Measurements from ENCODE around the gene SPG21. TPM values are rescaled to one million over a fixed set of nuclear protein-coding genes. Genes with fewer than 3 reads are reported as not detected.

The SPG21 gene
- polyA plus RNA-seq, 1 donor from 2014 or later: 67.7 TPM

DNA sequence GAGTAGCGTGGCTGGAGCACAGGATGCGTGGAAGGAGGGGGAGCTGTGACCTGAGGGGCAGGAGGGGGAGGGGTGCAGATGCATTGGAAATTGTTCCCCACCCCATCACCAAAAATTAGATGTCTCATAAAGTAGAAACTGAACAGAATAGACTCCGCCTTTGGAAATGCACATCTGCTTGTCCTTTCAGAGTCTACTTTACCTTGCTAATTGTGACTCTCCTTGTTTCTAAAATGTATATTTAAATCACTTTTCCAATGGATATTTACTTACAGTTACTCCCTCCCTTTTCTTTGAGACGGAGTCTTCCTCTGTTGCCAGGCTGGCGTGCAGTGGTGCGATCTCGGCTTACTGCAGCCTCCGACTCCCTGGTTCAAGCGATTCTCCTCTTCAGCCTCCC, 30.6 kb downstream of the SPG21 start:
- Histone ChIP-seq H3K9me2 (ENCODE audit: insufficient read depth, low read length) (no peaks in the 10 kb centered on the region), H3K27ac (ENCODE audit: low read length) (no peak overlapping the region), H4K20me1 (ENCODE audit: insufficient read depth) (no peaks in the 10 kb centered on the region), H2AFZ (ENCODE audit: low read depth, low read length) (no peak overlapping the region), H3K4me2 (ENCODE audit: low read length) (no peak overlapping the region), H3K9ac (ENCODE audit: low read length) (no peak overlapping the region), H3F3A (ENCODE audit: insufficient read depth, low read length, poor library complexity, severe bottlenecking) (no peaks in the 10 kb centered on the region), H3K27me3 (ENCODE audit: insufficient read depth, low read depth, low read length) (no peaks in the 10 kb centered on the region), H3K36me3 (ENCODE audit: insufficient read depth, low read length) (peaks cover 6% of the 10 kb centered on the region), H3K9me3 (ENCODE audit: low read length) (no peaks in the 10 kb centered on the region), H3K79me2 (replicated peaks; ENCODE audit: insufficient read depth, low read length) (no peaks in the 10 kb centered on the region), H3K4me3 (ENCODE audit: low read length) (no peak overlapping the region)
- TF ChIP-seq, protein P1, sequence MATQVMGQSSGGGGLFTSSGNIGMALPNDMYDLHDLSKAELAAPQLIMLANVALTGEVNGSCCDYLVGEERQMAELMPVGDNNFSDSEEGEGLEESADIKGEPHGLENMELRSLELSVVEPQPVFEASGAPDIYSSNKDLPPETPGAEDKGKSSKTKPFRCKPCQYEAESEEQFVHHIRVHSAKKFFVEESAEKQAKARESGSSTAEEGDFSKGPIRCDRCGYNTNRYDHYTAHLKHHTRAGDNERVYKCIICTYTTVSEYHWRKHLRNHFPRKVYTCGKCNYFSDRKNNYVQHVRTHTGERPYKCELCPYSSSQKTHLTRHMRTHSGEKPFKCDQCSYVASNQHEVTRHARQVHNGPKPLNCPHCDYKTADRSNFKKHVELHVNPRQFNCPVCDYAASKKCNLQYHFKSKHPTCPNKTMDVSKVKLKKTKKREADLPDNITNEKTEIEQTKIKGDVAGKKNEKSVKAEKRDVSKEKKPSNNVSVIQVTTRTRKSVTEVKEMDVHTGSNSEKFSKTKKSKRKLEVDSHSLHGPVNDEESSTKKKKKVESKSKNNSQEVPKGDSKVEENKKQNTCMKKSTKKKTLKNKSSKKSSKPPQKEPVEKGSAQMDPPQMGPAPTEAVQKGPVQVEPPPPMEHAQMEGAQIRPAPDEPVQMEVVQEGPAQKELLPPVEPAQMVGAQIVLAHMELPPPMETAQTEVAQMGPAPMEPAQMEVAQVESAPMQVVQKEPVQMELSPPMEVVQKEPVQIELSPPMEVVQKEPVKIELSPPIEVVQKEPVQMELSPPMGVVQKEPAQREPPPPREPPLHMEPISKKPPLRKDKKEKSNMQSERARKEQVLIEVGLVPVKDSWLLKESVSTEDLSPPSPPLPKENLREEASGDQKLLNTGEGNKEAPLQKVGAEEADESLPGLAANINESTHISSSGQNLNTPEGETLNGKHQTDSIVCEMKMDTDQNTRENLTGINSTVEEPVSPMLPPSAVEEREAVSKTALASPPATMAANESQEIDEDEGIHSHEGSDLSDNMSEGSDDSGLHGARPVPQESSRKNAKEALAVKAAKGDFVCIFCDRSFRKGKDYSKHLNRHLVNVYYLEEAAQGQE (IDR thresholded peaks at IDR 0.05; ENCODE audit: borderline replicate concordance): no peak
- TF ChIP-seq MXI1 (conservative IDR thresholded peaks at IDR 0.05; ENCODE audit: poor library complexity, severe bottlenecking) (no peak), RAD21 (conservative IDR thresholded peaks at IDR 0.05) (no peak), EZH2 (IDR thresholded peaks at IDR 0.05; ENCODE audit: borderline replicate concordance, insufficient read depth, low read length, poor library complexity, severe bottlenecking) (no peak), SMC3 (conservative IDR thresholded peaks at IDR 0.05; ENCODE audit: poor library complexity) (no peak), EP300 (conservative IDR thresholded peaks at IDR 0.05; ENCODE audit: poor library complexity, severe bottlenecking) (no peak), TAF1 (IDR thresholded peaks at IDR 0.05; ENCODE audit: low read depth) (no peak), POLR2AphosphoS5 (IDR thresholded peaks at IDR 0.05) (no peak)
- TF ChIP-seq, protein P2, sequence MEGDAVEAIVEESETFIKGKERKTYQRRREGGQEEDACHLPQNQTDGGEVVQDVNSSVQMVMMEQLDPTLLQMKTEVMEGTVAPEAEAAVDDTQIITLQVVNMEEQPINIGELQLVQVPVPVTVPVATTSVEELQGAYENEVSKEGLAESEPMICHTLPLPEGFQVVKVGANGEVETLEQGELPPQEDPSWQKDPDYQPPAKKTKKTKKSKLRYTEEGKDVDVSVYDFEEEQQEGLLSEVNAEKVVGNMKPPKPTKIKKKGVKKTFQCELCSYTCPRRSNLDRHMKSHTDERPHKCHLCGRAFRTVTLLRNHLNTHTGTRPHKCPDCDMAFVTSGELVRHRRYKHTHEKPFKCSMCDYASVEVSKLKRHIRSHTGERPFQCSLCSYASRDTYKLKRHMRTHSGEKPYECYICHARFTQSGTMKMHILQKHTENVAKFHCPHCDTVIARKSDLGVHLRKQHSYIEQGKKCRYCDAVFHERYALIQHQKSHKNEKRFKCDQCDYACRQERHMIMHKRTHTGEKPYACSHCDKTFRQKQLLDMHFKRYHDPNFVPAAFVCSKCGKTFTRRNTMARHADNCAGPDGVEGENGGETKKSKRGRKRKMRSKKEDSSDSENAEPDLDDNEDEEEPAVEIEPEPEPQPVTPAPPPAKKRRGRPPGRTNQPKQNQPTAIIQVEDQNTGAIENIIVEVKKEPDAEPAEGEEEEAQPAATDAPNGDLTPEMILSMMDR (IDR thresholded peaks at IDR 0.05; ENCODE audit: poor library complexity, severe bottlenecking): no peak

DNA sequence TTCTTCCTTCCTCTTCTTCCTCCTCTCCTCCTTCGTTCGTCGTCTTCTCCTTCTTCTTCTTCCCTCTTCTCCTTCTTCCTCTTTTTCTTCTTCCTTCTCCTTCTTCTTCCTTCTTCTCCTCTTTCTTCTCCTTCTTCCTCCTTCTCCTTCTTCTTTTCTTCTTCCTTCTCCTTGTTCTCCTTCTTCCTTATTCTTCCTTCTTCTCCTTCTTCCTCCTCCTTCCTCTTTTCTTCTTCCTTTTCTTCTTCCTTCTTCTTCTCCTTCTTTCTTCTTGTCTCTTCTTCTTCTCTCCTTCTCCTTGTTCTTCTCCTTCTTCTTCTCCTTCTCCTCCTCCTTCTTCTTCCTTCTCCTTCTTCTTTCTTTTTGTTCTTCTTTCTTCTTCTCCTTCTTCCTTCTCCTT, 35.3 kb downstream of the SPG21 start:
- Histone ChIP-seq H3K27ac (ENCODE audit: low read length) (no peak overlapping the region), H3K79me2 (replicated peaks; ENCODE audit: insufficient read depth, low read length) (no peaks in the 10 kb centered on the region), H3K4me2 (ENCODE audit: low read length) (no peak overlapping the region), H3K36me3 (ENCODE audit: insufficient read depth, low read length) (no peaks in the 10 kb centered on the region), H3K9me2 (ENCODE audit: insufficient read depth, low read length) (no peaks in the 10 kb centered on the region), H3K9ac (ENCODE audit: low read length) (no peak overlapping the region), H2AFZ (ENCODE audit: low read depth, low read length) (no peak overlapping the region), H3K4me3 (ENCODE audit: low read length) (no peak overlapping the region), H4K20me1 (ENCODE audit: insufficient read depth) (no peaks in the 10 kb centered on the region), H3K9me3 (ENCODE audit: low read length) (no peaks in the 10 kb centered on the region), H3K27me3 (ENCODE audit: insufficient read depth, low read depth, low read length) (no peaks in the 10 kb centered on the region), H3F3A (ENCODE audit: insufficient read depth, low read length, poor library complexity, severe bottlenecking) (no peaks in the 10 kb centered on the region)
- no peak for TF ChIP-seq TAF1 (IDR thresholded peaks at IDR 0.05; ENCODE audit: low read depth)
- TF ChIP-seq EZH2 (IDR thresholded peaks at IDR 0.05; ENCODE audit: borderline replicate concordance, insufficient read depth, low read length, poor library complexity, severe bottlenecking): no peak
- TF ChIP-seq, protein P2 (IDR thresholded peaks at IDR 0.05; ENCODE audit: poor library complexity, severe bottlenecking): no peak
- TF ChIP-seq, protein P1 (IDR thresholded peaks at IDR 0.05; ENCODE audit: borderline replicate concordance): no peak
- TF ChIP-seq POLR2AphosphoS5 (IDR thresholded peaks at IDR 0.05): no peak
- TF ChIP-seq RAD21 (conservative IDR thresholded peaks at IDR 0.05): no peak
- TF ChIP-seq MXI1 (conservative IDR thresholded peaks at IDR 0.05; ENCODE audit: poor library complexity, severe bottlenecking): no peak
- no peak for TF ChIP-seq SMC3 (conservative IDR thresholded peaks at IDR 0.05; ENCODE audit: poor library complexity)
